ENCODE measurements around the gene ELAVL4.

The ELAVL4 gene

GRCh38 chr1:50177994-50178393, 69.3 kb downstream of the ELAVL4 start:
- no peak for DNase-seq (ENCODE audit: low read depth in 1 of 2, low spot score in 1 of 2)

- no peak for DNase-seq (ENCODE audit: low read depth in 1 of 2, low spot score in 1 of 2)
These were observed 70.9 kb downstream of the ELAVL4 start for GRCh38 chr1:50179639-50180038.

- DNase-seq (ENCODE audit: low read depth in 1 of 2, low spot score in 1 of 2): no peak
These were observed 71.6 kb downstream of the ELAVL4 start for GRCh38 chr1:50180367-50180766.

GRCh38 chr1:50181027-50181663, 72.4 kb downstream of the ELAVL4 start:
- DNase-seq (ENCODE audit: low read depth in 1 of 2, low spot score in 1 of 2): no peak

GRCh38 chr1:50183378-50184133, 74.8 kb downstream of the ELAVL4 start:
- no peak for DNase-seq (ENCODE audit: low read depth in 1 of 2, low spot score in 1 of 2)

GRCh38 chr1:50189369-50189768, 80.6 kb downstream of the ELAVL4 start:
- no peak for DNase-seq (ENCODE audit: low read depth in 1 of 2, low spot score in 1 of 2)

GRCh38 chr1:50193002-50193401, 84.3 kb downstream of the ELAVL4 start:
- DNase-seq (ENCODE audit: low read depth in 1 of 2, low spot score in 1 of 2): no peak

GRCh38 chr1:50195205-50195604, 86.5 kb downstream of the ELAVL4 start:
- no peak for DNase-seq (ENCODE audit: low read depth in 1 of 2, low spot score in 1 of 2)

GRCh38 chr1:50196081-50196480, 87.4 kb downstream of the ELAVL4 start:
- DNase-seq (ENCODE audit: low read depth in 1 of 2, low spot score in 1 of 2): no peak

- DNase-seq (ENCODE audit: low read depth in 1 of 2, low spot score in 1 of 2): no peak
These were observed 88.5 kb downstream of the ELAVL4 start for GRCh38 chr1:50197216-50197615.

- DNase-seq (ENCODE audit: low read depth in 1 of 2, low spot score in 1 of 2): no peak
These were observed 99.6 kb downstream of the ELAVL4 start for GRCh38 chr1:50208315-50208714.

GRCh38 chr1:50208756-50209155, 100.0 kb downstream of the ELAVL4 start:
- no peak for DNase-seq (ENCODE audit: low read depth in 1 of 2, low spot score in 1 of 2)

- DNase-seq (ENCODE audit: low read depth in 1 of 2, low spot score in 1 of 2): no peak
These were observed 101.0 kb downstream of the ELAVL4 start for GRCh38 chr1:50209749-50210148.

GRCh38 chr1:50213505-50213904, 104.8 kb downstream of the ELAVL4 start:
- DNase-seq (ENCODE audit: low read depth in 1 of 2, low spot score in 1 of 2): no peak

- no peak for DNase-seq (ENCODE audit: low read depth in 1 of 2, low spot score in 1 of 2)
These were observed 106.0 kb downstream of the ELAVL4 start for GRCh38 chr1:50214717-50215116.

- no peak for DNase-seq (ENCODE audit: low read depth in 1 of 2, low spot score in 1 of 2)
These were observed 109.8 kb downstream of the ELAVL4 start for GRCh38 chr1:50218344-50219120.

- DNase-seq (ENCODE audit: low read depth in 1 of 2, low spot score in 1 of 2): no peak
These were observed 120.2 kb downstream of the ELAVL4 start for GRCh38 chr1:50228871-50229384.

GRCh38 chr1:50231209-50231608, 122.5 kb downstream of the ELAVL4 start:
- no peak for DNase-seq (ENCODE audit: low read depth in 1 of 2, low spot score in 1 of 2)

- no peak for DNase-seq (ENCODE audit: low read depth in 1 of 2, low spot score in 1 of 2)
These were observed 123.6 kb downstream of the ELAVL4 start for GRCh38 chr1:50232336-50232735.

- DNase-seq (ENCODE audit: low read depth in 1 of 2, low spot score in 1 of 2): no peak
These were observed 127.9 kb downstream of the ELAVL4 start for GRCh38 chr1:50236656-50237055.

GRCh38 chr1:50237056-50237455, 128.3 kb downstream of the ELAVL4 start:
- no peak for DNase-seq (ENCODE audit: low read depth in 1 of 2, low spot score in 1 of 2)

GRCh38 chr1:50243939-50244338, 135.2 kb downstream of the ELAVL4 start:
- DNase-seq (ENCODE audit: low read depth in 1 of 2, low spot score in 1 of 2): no peak
